Neuronal stem cell (in vitro differentiated cells): ENCODE measurements around the gene MALT1.
A peak's percentile ranks its signal among the peaks of the same experiment; 100 is the strongest.

ENCODE experiments used
- DNase-seq: peaks from one replicate; pipeline ENCODE4 v3.0.0-alpha.2; 2013; ENCODE audit warnings: low spot score
- H2AFZ ChIP-seq: one replicate; pipeline ENCODE4 v1.6.1; 2013; ENCODE audit warnings: mild to moderate bottlenecking, low read length, inconsistent platforms
- H2AK5ac ChIP-seq: 2 replicates; pipeline ENCODE4 v1.6.1; 2013; ENCODE audit warnings: low read depth, mild to moderate bottlenecking, inconsistent platforms, low read length, moderate library complexity, mixed read lengths
- H2BK120ac ChIP-seq: 2 replicates; pipeline ENCODE4 v1.6.1; 2013; ENCODE audit warnings: low read depth, mild to moderate bottlenecking, inconsistent platforms, low read length, moderate library complexity, mixed read lengths
- H2BK12ac ChIP-seq: one replicate; pipeline ENCODE4 v1.6.1; 2013; ENCODE audit warnings: low read length, inconsistent platforms
- H2BK15ac ChIP-seq: 2 replicates; pipeline ENCODE4 v1.6.1; 2013; ENCODE audit warnings: mild to moderate bottlenecking, low read length, inconsistent platforms, mixed read lengths
- H2BK5ac ChIP-seq: one replicate; pipeline ENCODE4 v1.6.1; 2013; ENCODE audit warnings: inconsistent platforms, mild to moderate bottlenecking, low read length, moderate library complexity
- H3K14ac ChIP-seq: one replicate; pipeline ENCODE4 v1.6.1; 2013; ENCODE audit warnings: low read length, inconsistent platforms
- H3K18ac ChIP-seq: 2 replicates; pipeline ENCODE4 v1.6.1; 2013; ENCODE audit warnings: low read length, inconsistent platforms
- H3K23ac ChIP-seq: 2 replicates; pipeline ENCODE4 v1.6.1; 2013; ENCODE audit warnings: low read depth, mild to moderate bottlenecking, mixed read lengths, low read length, inconsistent platforms; ENCODE audit not compliant: poor library complexity
- H3K27ac ChIP-seq: replicated peaks from 3 replicates; pipeline ENCODE4 v1.5.1; 2013; ENCODE audit warnings: low read length, inconsistent platforms
- H3K27me3 ChIP-seq, 3 experiments: 2 replicates each; pipeline ENCODE4 v1.6.1; 2013; ENCODE audit warnings: low read length in 3 of 3, mild to moderate bottlenecking in 2 of 3, inconsistent platforms in 1 of 3, low read depth in 1 of 3, mixed read lengths in 1 of 3, moderate library complexity in 1 of 3; ENCODE audit not compliant: control insufficient read depth in 3 of 3, insufficient read depth in 3 of 3
- H3K36me3 ChIP-seq, 2 donors: replicated peaks in 1 of 2; 2 replicates each; pipeline ENCODE4 v1.6.1; 2013; ENCODE audit warnings: low read length in 2 of 2; ENCODE audit not compliant: control insufficient read depth in 2 of 2, insufficient read depth in 2 of 2
- H3K4ac ChIP-seq: 2 replicates; pipeline ENCODE4 v1.6.1; 2013; ENCODE audit warnings: inconsistent platforms, mild to moderate bottlenecking, low read length, moderate library complexity
- H3K4me1 ChIP-seq, 2 donors: 1 replicate in 1 of 2; 2 replicates in 1 of 2; pipeline ENCODE4 v1.6.1; 2013; ENCODE audit warnings: low read length in 2 of 2, low read depth in 1 of 2; ENCODE audit not compliant: control insufficient read depth in 2 of 2, insufficient read depth in 1 of 2
- H3K4me2 ChIP-seq: one replicate; pipeline ENCODE4 v1.6.1; 2013; ENCODE audit warnings: mild to moderate bottlenecking, low read length, inconsistent platforms; ENCODE audit not compliant: insufficient read depth, poor library complexity, severe bottlenecking
- H3K4me3 ChIP-seq, 2 donors: 2 replicates each; pipeline ENCODE4 v1.5.1; 2013; ENCODE audit warnings: low read length in 2 of 2, mild to moderate bottlenecking in 2 of 2, inconsistent platforms in 1 of 2, moderate library complexity in 1 of 2
- H3K79me1 ChIP-seq: one replicate; pipeline ENCODE4 v1.6.1; 2013; ENCODE audit warnings: low read depth, mild to moderate bottlenecking, inconsistent platforms, low read length, moderate library complexity
- H3K9ac ChIP-seq: one replicate; pipeline ENCODE4 v1.6.1; 2013; ENCODE audit warnings: mild to moderate bottlenecking, low read depth, low read length, inconsistent platforms; ENCODE audit not compliant: poor library complexity
- H3K9me3 ChIP-seq, 2 donors: replicated peaks in 1 of 2; 2 replicates each; pipeline versions ENCODE3 to v1.6.1; 2013; ENCODE audit warnings: low read length in 2 of 2, mild to moderate bottlenecking in 2 of 2, inconsistent platforms in 1 of 2, low read depth in 1 of 2, mixed read lengths in 1 of 2, moderate library complexity in 1 of 2; ENCODE audit not compliant: control insufficient read depth in 2 of 2, insufficient read depth in 1 of 2
- H4K8ac ChIP-seq: one replicate; pipeline ENCODE4 v1.6.1; 2013; ENCODE audit warnings: low read depth, mild to moderate bottlenecking, inconsistent platforms, low read length, moderate library complexity
- H4K91ac ChIP-seq: one replicate; pipeline ENCODE4 v1.6.1; 2013; ENCODE audit warnings: low read length, low read depth, mild to moderate bottlenecking, inconsistent platforms; ENCODE audit not compliant: poor library complexity
- WGBS, 2 donors: extraction: QIAGEN DNeasy Blood & Tissue Kit; methylation state at CpG; one replicate each; pipeline ENCODE4 v1.1.7; 2013; ENCODE audit warnings: missing lambda C conversion rate in 2 of 2, mixed read lengths in 1 of 2; ENCODE audit not compliant: insufficient read length in 2 of 2, insufficient replicate concordance in 1 of 2; ENCODE audit errors: extremely low coverage in 2 of 2; 5-methylcytosine and 5-hydroxymethylcytosine counted together

MALT1 gene

GRCh38 chr18:58669731-58670378, 1.4 kb upstream of the MALT1 start:
- Histone ChIP-seq H4K91ac (no peak overlapping the region), H2BK120ac (no peak overlapping the region), H3K27ac (no peak overlapping the region)

GRCh38 chr18:58670404-58671110, 708 bp upstream of the MALT1 start:
- Histone ChIP-seq H3K4ac (no peak overlapping the region), H3K79me1 (no peaks in the 10 kb centered on the region), H2AK5ac (no peak overlapping the region), H3K27me3 (no peaks in the 10 kb centered on the region), H3K27ac (peak overlapping the region; percentile 72), H3K4me2 (peak overlapping the region; percentile 88), H3K23ac (peak overlapping the region; percentile 76), H2BK15ac (peak overlapping the region; percentile 52), H2BK12ac (no peak overlapping the region), H3K9me3 (no peaks in the 10 kb centered on the region), H2BK120ac (no peak overlapping the region), H3K14ac (peak overlapping the region; percentile 10), H3K9ac (peak overlapping the region; percentile 73), H4K8ac (no peak overlapping the region), H2AFZ (peak overlapping the region; percentile 96), H3K4me3 (peak overlapping the region; percentile 54 to 86), H3K18ac (peak overlapping the region; percentile 90), H4K91ac (no peak overlapping the region), H2BK5ac (no peak overlapping the region), H3K36me3 (peaks cover 0 to 11% of the 10 kb centered on the region in 2 donors), H3K4me1 (peaks cover 3% of the 10 kb centered on the region in 2 donors)
- no CpG with 5 or more reads among the region's 27 CpGs for WGBS, 2 donors
- DNase-seq, result no peak

More at GRCh38 chr18:58669731-58670378, 1.4 kb upstream of the MALT1 start:
- Histone ChIP-seq H4K8ac (no peak overlapping the region), H3K18ac (no peak overlapping the region), H3K4me2 (no peak overlapping the region), H2AK5ac (no peak overlapping the region), H2BK12ac (no peak overlapping the region), H2BK15ac (no peak overlapping the region), H3K9me3 (no peaks in the 10 kb centered on the region), H3K4me1 (peaks cover 3% of the 10 kb centered on the region in 2 donors), H2BK5ac (no peak overlapping the region), H2AFZ (peak overlapping the region; percentile 96), H3K9ac (no peak overlapping the region), H3K4ac (no peak overlapping the region), H3K4me3 (peak overlapping the region in 1 of 2 donors; percentile 54), H3K14ac (no peak overlapping the region), H3K23ac (no peak overlapping the region), H3K27me3 (no peaks in the 10 kb centered on the region), H3K79me1 (no peaks in the 10 kb centered on the region), H3K36me3 (peaks cover 0 to 9% of the 10 kb centered on the region in 2 donors)
- WGBS, 2 donors, result no CpG with 5 or more reads among the region's 11 CpGs
- DNase-seq, result no peak

DNA sequence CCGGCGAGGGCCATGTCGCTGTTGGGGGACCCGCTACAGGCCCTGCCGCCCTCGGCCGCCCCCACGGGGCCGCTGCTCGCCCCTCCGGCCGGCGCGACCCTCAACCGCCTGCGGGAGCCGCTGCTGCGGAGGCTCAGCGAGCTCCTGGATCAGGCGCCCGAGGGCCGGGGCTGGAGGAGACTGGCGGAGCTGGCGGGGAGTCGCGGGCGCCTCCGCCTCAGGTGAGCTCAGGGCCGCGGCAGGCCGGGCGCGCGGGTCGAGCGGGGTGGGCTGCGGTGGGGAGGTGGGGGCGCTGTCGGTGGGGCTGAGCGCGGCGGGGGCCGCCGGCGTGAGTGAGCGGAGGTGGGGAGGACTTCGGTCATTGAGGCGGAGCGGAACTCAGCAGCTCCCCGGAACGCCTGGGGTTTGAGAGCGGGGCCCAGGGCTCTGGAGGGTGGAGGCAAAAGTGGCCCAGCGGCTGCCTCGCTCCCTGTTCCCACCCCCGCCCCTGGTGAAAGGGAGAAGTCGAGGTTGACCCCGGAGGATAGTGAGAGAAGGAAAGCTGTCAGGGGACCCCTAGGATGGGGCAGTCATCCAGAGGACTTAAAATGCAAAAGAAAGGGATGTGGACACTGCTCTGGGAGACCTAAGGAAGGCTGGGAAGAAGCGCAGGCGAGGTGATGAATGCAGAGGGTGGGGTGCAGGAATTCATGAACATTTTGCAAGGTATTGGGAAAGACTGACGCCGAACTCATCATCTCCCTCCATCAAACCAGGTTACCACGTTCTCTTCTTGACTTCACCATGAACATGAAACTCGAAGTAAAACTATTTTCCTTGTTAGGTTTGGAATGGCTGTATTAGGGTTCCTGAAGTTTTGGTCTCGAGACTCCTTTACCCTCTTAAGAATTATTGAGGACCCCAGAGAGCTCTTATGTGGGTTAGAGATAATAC, 633 bp downstream of the MALT1 start:
- Histone ChIP-seq H3K4ac (no peak overlapping the region), H3K79me1 (no peaks in the 10 kb centered on the region), H2AFZ (peak overlapping the region; percentile 96), H3K27me3 (no peaks in the 10 kb centered on the region), H2BK12ac (no peak overlapping the region), H4K91ac (no peak overlapping the region), H2BK5ac (no peak overlapping the region), H3K36me3 (peaks cover 0 to 15% of the 10 kb centered on the region in 2 donors), H3K14ac (no peak overlapping the region), H3K23ac (peak overlapping the region; percentile 25), H3K27ac (peak overlapping the region; percentile 88), H3K9me3 (no peaks in the 10 kb centered on the region), H3K18ac (peak overlapping the region; percentile 69), H2BK15ac (peak overlapping the region; percentile 24), H3K4me1 (peaks cover 3% of the 10 kb centered on the region in 2 donors), H3K4me3 (peak overlapping the region; percentile 54 to 92), H4K8ac (no peak overlapping the region), H2AK5ac (no peak overlapping the region), H2BK120ac (no peak overlapping the region), H3K4me2 (peak overlapping the region; percentile 88), H3K9ac (peak overlapping the region; percentile 75)
- no CpG with 5 or more reads among the region's 64 CpGs for WGBS, 2 donors
- DNase-seq, result no peak
